Subcutaneous abdominal adipose tissue (tissue), 5 donors: Measurements from ENCODE around the gene ZNF821.
"Not testable (repeated sequence)": the region's sequence is repeated elsewhere in the genome, so short reads cannot be mapped to it uniquely, and the experiment has no call there.

ENCODE experiments used
- H3K27ac ChIP-seq: one replicate; pipeline ENCODE4 v1.7.0; 2013; ENCODE audit warnings: low read depth, mild to moderate bottlenecking, inconsistent platforms, low read length, moderate library complexity
- H3K27me3 ChIP-seq, 5 donors: one replicate each; pipeline ENCODE4 v1.7.0; 2013; ENCODE audit warnings: low read length in 5 of 5, inconsistent platforms in 1 of 5; ENCODE audit not compliant: control insufficient read depth in 5 of 5, insufficient read depth in 4 of 5
- H3K36me3 ChIP-seq, 5 donors: one replicate each; pipeline ENCODE4 v1.7.0; 2013; ENCODE audit warnings: low read length in 5 of 5; ENCODE audit not compliant: control insufficient read depth in 5 of 5, insufficient read depth in 5 of 5
- H3K4me1 ChIP-seq, 5 donors: one replicate each; pipeline ENCODE4 v1.7.0; 2013; ENCODE audit warnings: low read length in 5 of 5, mild to moderate bottlenecking in 3 of 5, moderate library complexity in 1 of 5; ENCODE audit not compliant: control insufficient read depth in 5 of 5, insufficient read depth in 5 of 5
- H3K4me3 ChIP-seq, 5 donors: one replicate each; pipeline ENCODE4 v1.7.0; 2013; ENCODE audit warnings: low read length in 5 of 5, low read depth in 1 of 5
- H3K9ac ChIP-seq, 5 donors: one replicate each; pipeline ENCODE4 v1.7.0; 2013; ENCODE audit warnings: low read length in 5 of 5, mild to moderate bottlenecking in 4 of 5, moderate library complexity in 3 of 5
- H3K9me3 ChIP-seq, 5 donors: one replicate each; pipeline ENCODE4 v1.7.0; 2013; ENCODE audit warnings: low read length in 5 of 5; ENCODE audit not compliant: control insufficient read depth in 5 of 5
- donor health status: healthy.
- donor health status: healthy.
- donor health status: healthy.
- donor health status: healthy.
- donor health status: healthy.

ZNF821 gene

DNA sequence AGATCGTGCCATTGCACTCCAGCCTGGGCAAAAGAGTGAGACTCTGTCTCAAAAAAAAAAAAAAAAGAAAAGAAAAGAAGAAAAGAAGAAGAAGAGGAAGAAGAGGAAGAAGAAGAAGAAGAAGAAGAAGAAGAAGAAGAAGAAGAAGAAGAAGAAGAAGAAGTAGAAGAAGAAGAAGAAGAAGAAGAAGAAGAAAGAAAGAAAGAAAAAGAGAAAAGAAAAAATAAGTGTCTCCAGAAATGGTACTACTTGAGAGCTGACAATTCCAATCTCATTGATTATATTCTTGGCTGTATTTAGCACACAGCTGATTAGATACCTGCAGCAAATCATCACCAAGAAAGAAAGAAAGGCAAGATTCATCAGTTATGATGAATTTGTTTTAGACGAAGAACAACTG, 51.9 kb downstream of the ZNF821 start:
- H3K9me3 ChIP-seq, H3K4me1 ChIP-seq, H3K27me3 ChIP-seq, H3K27ac ChIP-seq, H3K4me3 ChIP-seq, H3K36me3 ChIP-seq, H3K9ac ChIP-seq: not testable (repeated sequence)

- H3K27ac ChIP-seq, H3K9me3 ChIP-seq, H3K4me1 ChIP-seq, H3K9ac ChIP-seq, H3K27me3 ChIP-seq, H3K36me3 ChIP-seq, H3K4me3 ChIP-seq: not testable (repeated sequence)
Observed at GRCh38 chr16:71831698-71832097, 52.3 kb downstream of the ZNF821 start.

DNA sequence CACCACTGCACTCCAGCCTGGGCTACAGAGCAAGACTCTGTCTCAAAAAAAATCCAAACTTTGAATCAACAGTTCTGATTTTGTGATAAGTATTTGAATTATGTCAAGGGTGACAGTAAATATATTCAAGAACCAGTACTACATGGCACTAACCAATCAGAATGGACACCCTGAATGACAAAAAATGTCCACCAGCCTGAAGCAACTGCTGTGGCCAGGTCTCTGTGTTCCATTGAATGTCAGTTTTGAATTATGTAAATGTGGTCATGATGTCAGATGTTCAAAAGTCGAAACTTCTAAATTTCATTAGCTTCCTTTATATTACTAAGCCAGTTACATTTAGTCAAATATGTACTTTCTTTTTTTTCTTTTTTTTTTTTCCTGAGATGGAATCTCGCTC, 53.6 kb downstream of the ZNF821 start:
- H3K4me1 ChIP-seq: no peaks in the 10 kb centered on the region
- no peaks in the 10 kb centered on the region for H3K27me3 ChIP-seq
- H3K4me3 ChIP-seq: no peak overlapping the region
- H3K36me3 ChIP-seq: peaks cover 0 to 6% (median 0%) of the 10 kb centered on the region in 5 donors
- H3K9ac ChIP-seq: no peak overlapping the region
- no peak overlapping the region for H3K27ac ChIP-seq
- no peaks in the 10 kb centered on the region for H3K9me3 ChIP-seq

DNA sequence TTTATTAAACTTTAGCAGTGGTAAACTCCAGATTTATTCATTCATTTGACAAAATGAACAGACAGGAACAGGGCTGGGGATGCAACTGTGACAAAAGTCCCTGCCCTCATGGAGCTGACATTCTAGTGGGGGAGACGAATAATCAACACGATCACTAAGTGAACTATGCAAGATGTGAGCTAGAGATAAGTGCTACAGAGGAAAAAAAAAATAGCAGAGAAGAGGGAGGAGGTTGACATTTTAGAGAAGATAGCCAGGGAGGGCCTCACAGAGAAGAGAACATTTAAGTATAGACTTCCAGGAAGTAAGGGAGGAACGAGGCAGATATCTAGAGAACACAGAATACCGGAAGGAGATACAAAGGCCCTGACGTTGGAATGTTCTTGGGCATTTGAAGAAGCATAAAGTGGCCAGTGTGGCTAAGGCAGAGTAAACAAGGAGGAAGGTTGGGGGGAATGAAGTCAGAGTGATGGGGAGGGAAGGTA, 57.4 kb downstream of the ZNF821 start:
- H3K9ac ChIP-seq: no peak overlapping the region
- no peaks in the 10 kb centered on the region for H3K4me1 ChIP-seq
- no peak overlapping the region for H3K4me3 ChIP-seq
- H3K9me3 ChIP-seq: no peaks in the 10 kb centered on the region
- H3K27ac ChIP-seq: no peak overlapping the region
- H3K27me3 ChIP-seq: no peaks in the 10 kb centered on the region
- peaks cover 0 to 9% (median 0%) of the 10 kb centered on the region in 5 donors for H3K36me3 ChIP-seq

GRCh38 chr16:71817155-71817500, 66.9 kb downstream of the ZNF821 start:
- H3K27me3 ChIP-seq, H3K4me3 ChIP-seq, H3K9ac ChIP-seq, H3K36me3 ChIP-seq, H3K9me3 ChIP-seq: not testable (repeated sequence)
- Histone ChIP-seq H3K4me1 (peaks cover 0 to 19% (median 15%) of the 10 kb centered on the region in 5 donors), H3K27ac (peak overlapping the region; percentile 77)

- H3K9me3 ChIP-seq: no peaks in the 10 kb centered on the region
Observed at GRCh38 chr16:71811261-71811803, 72.7 kb downstream of the ZNF821 start.

GRCh38 chr16:71810155-71810530, 73.8 kb downstream of the ZNF821 start:
- peaks cover 0 to 36% (median 31%) of the 10 kb centered on the region in 5 donors for H3K4me1 ChIP-seq
- not testable (repeated sequence) for H3K9ac ChIP-seq, H3K9me3 ChIP-seq, H3K36me3 ChIP-seq, H3K27me3 ChIP-seq
- peak overlapping the region in 1 of 5 donors; percentile 85 for H3K4me3 ChIP-seq
- H3K27ac ChIP-seq: peak overlapping the region; percentile 100

More at GRCh38 chr16:71811261-71811803, 72.7 kb downstream of the ZNF821 start:
- Histone ChIP-seq H3K4me3 (no peak overlapping the region), H3K27ac (no peak overlapping the region), H3K9ac (no peak overlapping the region), H3K27me3 (no peaks in the 10 kb centered on the region), H3K36me3 (no peaks in the 10 kb centered on the region), H3K4me1 (peaks cover 0 to 28% (median 23%) of the 10 kb centered on the region in 5 donors)
